ENCODE measurements around the gene ZDHHC21.

GRCh38 chr9:14578030-14578429 is 115.2 kb downstream of the ZDHHC21 start:
- TF ChIP-seq POLR2AphosphoS2 (IDR thresholded peaks at IDR 0.05; ENCODE audit: low read length) (no peak), FOSL1 (tag; conservative IDR thresholded peaks at IDR 0.05) (no peak), CHD2 (IDR thresholded peaks at IDR 0.05; ENCODE audit: low read depth, low read length) (no peak), POLR2AphosphoS5 (IDR thresholded peaks at IDR 0.05; ENCODE audit: control insufficient read depth, insufficient read depth, low read depth, low read length) (no peak), ZNF146 (CRISPR knock-in tag; IDR thresholded peaks at IDR 0.05; ENCODE audit: unreplicated experiment) (no peak), GABPA (tag; conservative IDR thresholded peaks at IDR 0.05; ENCODE audit: low read depth) (no peak), FOXA1 (IDR thresholded peaks at IDR 0.05; ENCODE audit: borderline replicate concordance) (no peak), SIX5 (IDR thresholded peaks at IDR 0.05; ENCODE audit: borderline replicate concordance in 1 of 2, insufficient read depth in 1 of 2, low read depth in 1 of 2, low read length in 2 of 2) (no peak), ARID2 (IDR thresholded peaks at IDR 0.05) (no peak), USF2 (CRISPR knock-in tag; IDR thresholded peaks at IDR 0.05) (no peak), CEBPZ (IDR thresholded peaks at IDR 0.05; ENCODE audit: borderline replicate concordance, low read depth, low read length) (no peak), RB1 (IDR thresholded peaks at IDR 0.05; ENCODE audit: low read depth) (no peak), POLR2A (conservative IDR thresholded peaks at IDR 0.05) (no peak), MAFK (IDR thresholded peaks at IDR 0.05; ENCODE audit: low read length) (no peak)

Data from K562 (cell line).